Activated CD4-positive, CD25-positive, alpha-beta regulatory T cell treated with anti-CD3 and anti-CD28 coated beads, Interleukin-2, amount 50 U/mL, for 72 hours (primary cell): ENCODE measurements around the gene SEC61A2.
"Not testable (repeated sequence)": the region's sequence is repeated elsewhere in the genome, so short reads cannot be mapped to it uniquely, and the experiment has no call there.

Source experiments
- DNase-seq: peaks from one replicate; pipeline ENCODE4 v3.0.0; 2021

The SEC61A2 gene

DNA sequence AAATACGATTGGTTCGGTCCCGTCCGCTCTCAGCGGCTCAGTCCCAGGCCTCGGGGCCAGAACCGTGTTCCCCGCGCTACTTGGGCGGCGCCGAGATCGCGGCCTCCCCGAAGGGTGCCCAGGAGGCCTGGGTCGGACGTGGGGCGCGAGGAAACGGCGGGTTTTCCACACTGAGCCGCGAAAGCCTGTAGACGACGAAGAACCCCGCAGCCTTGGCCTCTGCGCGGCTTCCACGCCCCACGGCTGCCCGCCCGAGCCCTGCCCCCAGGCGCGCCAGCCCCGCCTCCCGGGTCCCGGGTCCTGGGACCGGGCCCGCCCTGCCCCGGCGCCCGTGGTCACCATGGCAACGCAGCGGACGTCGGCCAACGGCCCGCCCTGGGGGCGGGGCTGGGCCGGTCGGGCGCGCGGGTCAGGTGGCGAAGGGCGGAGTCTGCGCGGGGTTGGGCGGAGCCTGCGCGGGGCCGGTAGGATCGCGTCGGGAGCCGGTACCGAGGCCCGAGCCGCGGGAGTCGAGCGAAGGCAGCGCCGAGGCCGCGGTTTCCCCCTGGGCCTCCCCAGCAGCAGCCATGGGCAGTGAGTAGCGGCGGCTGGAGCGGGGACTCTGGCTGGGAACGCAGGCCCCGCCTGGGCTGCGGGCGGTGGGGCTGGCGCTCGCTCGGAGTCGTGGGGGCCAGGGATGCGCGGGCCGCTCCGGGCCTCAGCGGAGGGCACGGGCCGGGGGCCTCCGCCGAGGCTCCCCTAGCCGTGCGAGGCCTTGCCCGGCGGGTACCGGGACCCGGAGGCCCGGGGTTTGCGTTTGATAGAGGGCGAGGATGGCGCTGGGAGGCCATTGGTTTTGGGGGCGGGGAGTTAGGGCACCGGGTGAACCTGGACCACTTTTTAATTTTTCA is at the start of gene SEC61A2:
Gene SEC61A2, plus strand, starts transcription at position 456 of the 890 bp plus-strand sequence. Its CDS starts 111 bp downstream, at position 567.
- DNase-seq = peak; percentile 100

- DNase-seq = no peak
Observed at GRCh38 chr10:12081470-12081869, 48.0 kb upstream of the SEC61A2 start.

DNA sequence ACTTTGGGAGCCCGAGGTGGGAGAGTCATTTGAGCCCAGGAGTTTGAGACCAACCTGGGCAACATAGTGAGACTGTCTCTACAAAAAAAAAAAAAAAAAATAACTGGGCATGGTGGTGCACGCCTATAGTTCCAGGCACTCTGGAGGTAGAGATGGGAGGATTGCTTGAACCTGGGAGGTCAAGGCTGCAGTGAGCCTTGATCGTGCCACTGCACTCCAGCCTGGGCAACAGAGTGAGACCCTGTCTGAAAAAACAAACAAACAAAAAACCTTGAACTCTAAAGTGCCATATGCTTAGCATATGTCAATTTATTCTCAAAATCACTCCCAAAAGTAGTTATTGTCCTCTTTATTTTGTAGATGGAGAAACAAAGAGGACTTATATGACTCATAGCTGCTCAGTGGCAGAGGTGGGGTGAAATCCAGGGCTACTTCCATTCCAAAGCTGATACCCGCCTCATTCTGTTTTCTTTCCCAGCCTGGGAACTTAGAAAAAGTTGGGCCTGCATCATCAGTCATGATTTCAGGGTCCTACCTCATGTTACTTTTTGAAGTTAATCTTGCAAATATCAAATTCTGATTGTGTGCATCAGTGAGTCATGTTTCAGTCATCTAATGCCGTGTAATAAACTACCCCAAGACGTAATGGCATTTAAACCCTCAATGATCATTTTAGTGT is 47.5 kb upstream of the SEC61A2 start:
- DNase-seq = no peak

- DNase-seq = no peak
Observed at GRCh38 chr10:12088919-12089318, 40.6 kb upstream of the SEC61A2 start.

- no peak for DNase-seq
Observed at GRCh38 chr10:12091421-12091820, 38.1 kb upstream of the SEC61A2 start.

DNA sequence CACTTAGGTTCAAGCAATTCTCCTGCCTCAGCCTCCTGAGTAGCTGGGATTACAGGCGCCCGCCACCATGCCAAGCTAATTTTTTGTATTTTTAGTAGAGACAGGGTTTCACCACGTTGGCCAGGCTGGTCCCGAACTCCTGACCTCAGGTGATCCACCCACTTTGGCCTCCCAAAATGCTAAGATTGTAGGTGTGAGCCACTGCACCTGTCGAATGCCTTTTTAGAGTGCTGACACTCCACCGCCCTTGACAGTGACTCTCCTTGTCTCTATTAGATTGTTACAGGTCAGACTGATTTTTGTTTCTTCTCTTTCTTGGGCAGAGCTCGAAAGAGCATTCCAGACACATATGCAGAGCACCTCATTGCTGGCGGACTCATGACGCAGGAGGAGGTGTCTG is 32.1 kb upstream of the SEC61A2 start:
- DNase-seq = not testable (repeated sequence)

DNA sequence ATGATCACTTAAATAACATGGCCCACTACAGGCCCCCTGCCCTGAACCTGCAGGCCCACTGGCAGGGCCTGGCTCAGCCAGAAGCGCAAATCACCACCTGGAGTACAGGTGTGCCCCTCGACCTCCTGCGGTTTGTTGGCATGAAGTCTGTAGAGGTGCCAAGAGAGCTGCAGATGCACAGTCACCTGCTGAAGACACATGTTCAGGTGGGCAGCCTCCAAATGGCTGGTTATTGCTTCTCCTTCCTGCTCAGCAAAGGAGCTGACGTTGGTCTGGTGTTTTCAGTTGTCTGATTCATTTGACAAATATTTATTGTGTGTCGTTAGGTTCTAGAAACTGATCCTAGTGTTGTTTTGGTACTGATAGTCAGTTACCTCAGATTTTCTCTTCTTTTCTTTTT is 31.7 kb upstream of the SEC61A2 start:
- DNase-seq = no peak

DNA sequence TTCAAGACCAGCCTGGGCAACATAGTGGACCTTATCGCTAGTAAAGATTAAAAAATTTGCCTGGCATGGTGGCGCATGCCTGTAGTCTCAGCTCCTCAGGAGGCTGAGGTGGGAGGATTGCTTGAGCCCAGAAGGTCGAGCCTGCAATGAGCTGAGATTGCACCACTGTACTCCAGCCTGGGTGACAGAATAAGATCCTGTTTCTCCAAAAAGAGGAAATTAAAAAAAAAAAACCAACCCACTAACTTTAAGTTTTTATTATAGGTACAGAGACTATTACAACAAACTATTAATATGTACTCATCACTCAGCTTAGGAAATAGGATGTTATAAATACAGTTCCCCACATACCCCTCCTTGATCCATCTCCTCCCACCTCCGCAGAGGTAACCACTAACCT is 30.5 kb upstream of the SEC61A2 start:
- DNase-seq = no peak

GRCh38 chr10:12103802-12104201 is 25.7 kb upstream of the SEC61A2 start:
- no peak for DNase-seq

- no peak for DNase-seq
Observed at GRCh38 chr10:12107781-12108180, 21.7 kb upstream of the SEC61A2 start.

DNA sequence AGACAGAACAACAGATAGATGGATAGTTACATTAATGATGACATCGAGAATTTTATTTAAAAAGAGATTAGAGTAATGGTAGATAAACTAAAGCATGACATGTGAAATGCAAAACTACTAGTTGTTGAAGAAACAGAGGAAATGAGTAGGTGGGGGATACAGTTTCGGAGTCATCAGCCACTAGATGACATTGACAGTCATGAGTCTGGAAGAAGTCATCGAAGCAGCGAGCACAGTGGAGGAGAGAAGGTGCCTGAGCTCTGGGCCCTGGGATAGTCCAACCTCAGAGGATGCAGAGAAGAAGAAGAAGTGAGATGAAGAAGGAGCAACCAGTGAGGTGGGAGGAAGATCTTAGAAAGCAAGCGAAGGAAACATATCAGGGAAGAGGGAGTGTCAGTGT is 20.2 kb upstream of the SEC61A2 start:
- no peak for DNase-seq

- DNase-seq = no peak
Observed at GRCh38 chr10:12111528-12111927, 17.9 kb upstream of the SEC61A2 start.

DNA sequence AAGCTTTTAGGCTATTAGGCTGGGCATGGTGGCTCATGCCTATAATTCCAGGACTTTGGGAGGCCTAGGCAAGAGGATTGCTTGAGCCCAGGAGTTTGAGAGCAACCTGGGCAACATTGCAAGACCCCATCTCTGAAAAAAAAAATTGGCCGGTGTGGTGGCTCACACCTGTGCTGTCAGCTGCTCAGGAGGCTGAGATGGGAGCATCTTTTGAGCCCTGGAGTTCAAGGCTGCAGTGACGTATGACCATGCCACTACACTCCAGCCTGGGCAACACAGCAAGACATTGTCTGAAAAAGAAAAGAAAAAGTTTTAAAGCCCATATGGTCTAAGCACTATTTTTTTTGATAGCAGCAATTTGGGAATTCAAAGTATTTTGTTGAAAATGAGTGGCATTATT is 15.8 kb upstream of the SEC61A2 start:
- DNase-seq = no peak

- no peak for DNase-seq
Observed at GRCh38 chr10:12121673-12122072, 7.8 kb upstream of the SEC61A2 start.

- no peak for DNase-seq
Observed at GRCh38 chr10:12130237-12130872, 878 bp downstream of the SEC61A2 start.

DNA sequence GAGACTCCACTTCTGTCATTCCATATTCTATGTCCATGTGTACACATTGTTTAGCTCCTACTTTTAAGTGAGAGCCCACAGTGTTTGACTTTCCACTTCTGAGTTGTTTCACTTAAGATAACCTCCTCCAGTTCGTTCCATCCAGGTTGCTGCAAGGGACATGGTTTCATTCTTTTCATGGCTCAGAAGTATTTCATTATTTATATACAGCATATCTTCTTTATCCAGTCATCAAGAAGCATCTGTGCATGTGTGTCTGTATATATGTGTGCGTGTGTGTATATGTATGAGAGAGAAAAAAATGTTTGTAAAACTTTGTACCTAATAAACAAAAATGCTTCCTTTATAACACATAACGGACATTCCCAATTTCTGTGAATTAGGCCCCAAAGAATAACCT is 6.2 kb downstream of the SEC61A2 start:
- DNase-seq = no peak

DNA sequence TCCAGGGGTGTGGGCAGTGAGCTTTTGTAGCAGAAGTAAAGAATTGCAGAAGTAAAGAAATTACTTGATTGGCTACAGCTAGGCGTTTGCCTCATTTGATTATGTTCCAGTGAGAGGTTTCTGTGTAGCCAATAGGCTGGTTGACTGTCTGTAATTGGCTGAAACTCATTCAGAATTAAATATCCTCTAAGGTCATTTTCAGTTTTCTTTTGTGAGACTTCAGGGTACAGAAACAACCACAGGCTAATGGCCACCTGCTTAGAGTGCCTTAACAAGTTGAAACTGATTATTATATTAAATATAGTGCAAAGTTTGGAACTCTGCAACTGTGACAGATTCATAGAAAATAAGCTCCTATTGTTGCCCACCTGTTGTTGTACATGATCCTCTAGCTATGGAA is 10.6 kb downstream of the SEC61A2 start:
- DNase-seq = no peak

GRCh38 chr10:12144538-12144937 is 15.1 kb downstream of the SEC61A2 start:
- no peak for DNase-seq

GRCh38 chr10:12150163-12150562 is 20.7 kb downstream of the SEC61A2 start:
- no peak for DNase-seq

DNA sequence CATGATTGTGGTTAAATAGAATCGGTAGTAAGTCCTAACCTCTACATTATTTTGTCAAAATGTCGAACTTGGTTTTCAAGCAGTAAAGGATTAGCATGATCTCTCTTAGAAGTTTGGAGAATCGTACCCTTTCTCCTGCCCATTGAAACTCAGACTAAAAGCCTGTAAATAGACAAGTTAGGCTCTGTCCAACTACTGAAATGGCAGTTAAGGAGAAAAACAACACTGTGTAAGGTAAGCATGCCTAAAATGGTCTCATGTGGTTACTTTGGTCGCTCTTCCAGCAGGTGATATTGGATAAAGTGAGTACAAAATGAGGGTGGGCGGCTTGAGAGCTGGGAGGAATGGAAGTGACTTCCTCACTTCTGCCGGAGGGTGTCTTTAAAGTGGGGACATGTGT is 25.0 kb downstream of the SEC61A2 start:
- DNase-seq = no peak

GRCh38 chr10:12156367-12157123 is 27.1 kb downstream of the SEC61A2 start:
- DNase-seq = no peak

- DNase-seq = no peak
Observed at GRCh38 chr10:12158111-12158510, 28.6 kb downstream of the SEC61A2 start.

DNA sequence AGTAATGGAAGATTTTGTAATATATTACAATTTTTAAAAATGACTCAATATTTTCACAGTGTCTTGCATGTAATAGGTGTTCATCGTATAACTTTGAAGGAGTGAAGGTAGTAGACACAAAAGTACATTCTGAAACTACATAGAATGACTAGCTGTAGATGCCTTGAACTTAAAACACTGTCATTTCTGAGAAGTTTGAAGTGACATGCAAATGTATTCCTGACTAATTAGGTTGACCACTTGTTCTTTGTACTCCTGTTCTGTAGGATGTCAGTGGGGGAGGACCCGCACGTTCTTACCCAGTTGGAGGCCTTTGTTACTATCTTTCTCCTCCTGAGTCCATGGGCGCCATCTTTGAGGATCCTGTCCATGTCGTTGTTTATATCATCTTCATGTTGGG is 31.2 kb downstream of the SEC61A2 start:
- no peak for DNase-seq
